Type B pancreatic cell (in vitro differentiated cells): ENCODE results near the gene FOXK1. TPM values are rescaled to one million over a fixed set of nuclear protein-coding genes. Genes with fewer than 3 reads are reported as not detected.
A peak's percentile ranks its signal among the peaks of the same experiment; 100 is the strongest.
"Not testable (repeated sequence)": the region's sequence is repeated elsewhere in the genome, so short reads cannot be mapped to it uniquely, and the experiment has no call there.

ENCODE experiments used
- DNase-seq: peaks from one replicate; pipeline ENCODE4 v3.0.0; 2021; ENCODE audit warnings: mixed read lengths; ENCODE audit not compliant: unreplicated experiment; ENCODE audit errors: extremely low spot score
- H3K27ac Mint-ChIP-seq: 2 replicates; pipeline ENCODE4 v1.8.0; 2021; ENCODE audit warnings: mild to moderate bottlenecking, mixed read lengths
- H3K27me3 Mint-ChIP-seq: 2 replicates; pipeline ENCODE4 v1.8.0; 2021; ENCODE audit warnings: mixed read lengths
- H3K36me3 Mint-ChIP-seq: 2 replicates; pipeline ENCODE4 v1.8.0; 2021; ENCODE audit warnings: mixed read lengths
- H3K4me1 Mint-ChIP-seq: one replicate; pipeline ENCODE4 v1.8.0; 2021; ENCODE audit warnings: mixed read lengths; ENCODE audit not compliant: unreplicated experiment
- H3K4me3 Mint-ChIP-seq: 2 replicates; pipeline ENCODE4 v1.8.0; 2021; ENCODE audit warnings: mild to moderate bottlenecking, mixed read lengths
- H3K9me3 Mint-ChIP-seq: 2 replicates; pipeline ENCODE4 v1.8.0; 2021; ENCODE audit warnings: mixed read lengths
- CTCF ChIP-seq: fragments of 200-600 bp; sonication (generic); conservative IDR thresholded peaks from 2 replicates; pipeline ENCODE4 v1.5.0; 2021; ENCODE audit warnings: antibody characterized with exemption, mild to moderate bottlenecking
- total RNA-seq: library from RNA; stranded (reverse); gene quantifications from 2 replicates; pipeline ENCODE4 v1.2.1, GENCODE V29; 2021; ENCODE audit warnings: low replicate concordance

Gene FOXK1
- total RNA-seq, 1 donor from 2014 or later: 55.1 TPM

- Mint-ChIP-seq H3K4me1 (peaks cover 4% of the 10 kb centered on the region), H3K36me3 (peaks cover 7% of the 10 kb centered on the region), H3K4me3 (no peak overlapping the region), H3K27me3 (no peaks in the 10 kb centered on the region), H3K9me3 (no peaks in the 10 kb centered on the region), H3K27ac (no peak overlapping the region)
- no peak for TF ChIP-seq CTCF
- no peak for DNase-seq
Observed at GRCh38 chr7:4792537-4793126, 110.5 kb downstream of the FOXK1 start.

DNA sequence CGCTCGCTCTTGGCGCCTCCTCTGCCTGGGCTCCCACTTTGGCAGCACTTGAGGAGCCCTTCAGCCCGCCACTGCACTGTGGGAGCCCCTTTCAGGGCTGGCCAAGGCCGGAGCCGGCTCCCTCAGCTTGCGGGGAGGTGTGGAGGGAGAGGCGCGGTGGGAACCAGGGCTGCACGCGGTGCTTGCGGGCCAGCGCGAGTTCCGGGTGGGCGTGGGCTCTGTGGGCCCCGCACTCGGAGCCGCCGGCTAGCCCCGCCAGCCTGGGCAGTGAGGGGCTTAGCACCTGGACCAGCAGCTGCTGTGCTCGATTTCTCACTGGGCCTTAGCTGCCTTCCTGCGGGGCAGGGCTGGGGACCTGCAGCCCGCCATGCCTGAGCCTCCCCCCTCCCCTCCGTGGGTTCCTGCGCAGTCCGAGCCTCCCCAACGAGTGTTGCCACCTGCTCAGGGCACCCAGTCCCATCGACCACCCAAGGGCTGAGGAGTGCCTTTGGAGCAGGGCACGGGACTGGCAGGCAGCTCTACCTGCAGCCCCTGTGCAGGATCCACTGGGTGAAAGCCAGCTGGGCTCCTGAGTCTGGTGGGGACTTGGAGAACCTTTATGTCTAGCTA lies 111.4 kb downstream of the FOXK1 start:
- not testable (repeated sequence) for DNase-seq, H3K36me3 Mint-ChIP-seq, H3K4me1 Mint-ChIP-seq, H3K27ac Mint-ChIP-seq, H3K9me3 Mint-ChIP-seq, H3K27me3 Mint-ChIP-seq, H3K4me3 Mint-ChIP-seq

- H3K36me3 Mint-ChIP-seq, H3K9me3 Mint-ChIP-seq, DNase-seq, H3K27me3 Mint-ChIP-seq, H3K4me3 Mint-ChIP-seq, H3K4me1 Mint-ChIP-seq: not testable (repeated sequence)
- peak overlapping the region; percentile 88 for H3K27ac Mint-ChIP-seq
Observed at GRCh38 chr7:4794171-4794570, 112.1 kb downstream of the FOXK1 start.

GRCh38 chr7:4794591-4795350 lies 112.7 kb downstream of the FOXK1 start:
- no peak for TF ChIP-seq CTCF
- Mint-ChIP-seq H3K4me1 (peaks cover 4% of the 10 kb centered on the region), H3K9me3 (no peaks in the 10 kb centered on the region), H3K27me3 (no peaks in the 10 kb centered on the region), H3K27ac (peak overlapping the region; percentile 88), H3K36me3 (peaks cover 7% of the 10 kb centered on the region), H3K4me3 (no peak overlapping the region)
- no peak for DNase-seq

- no peak overlapping the region for H3K27ac Mint-ChIP-seq
- no peaks in the 10 kb centered on the region for H3K9me3 Mint-ChIP-seq
- no peak for DNase-seq
- TF ChIP-seq CTCF: no peak
- no peaks in the 10 kb centered on the region for H3K27me3 Mint-ChIP-seq
- H3K4me1 Mint-ChIP-seq: peaks cover 4% of the 10 kb centered on the region
- H3K4me3 Mint-ChIP-seq: no peak overlapping the region
- H3K36me3 Mint-ChIP-seq: peaks cover 7% of the 10 kb centered on the region
Observed at GRCh38 chr7:4796453-4796852, 114.4 kb downstream of the FOXK1 start.

GRCh38 chr7:4797858-4798705 lies 116.0 kb downstream of the FOXK1 start:
- Mint-ChIP-seq H3K4me1 (peaks cover 4% of the 10 kb centered on the region), H3K27ac (no peak overlapping the region), H3K9me3 (no peaks in the 10 kb centered on the region), H3K27me3 (no peaks in the 10 kb centered on the region), H3K4me3 (no peak overlapping the region), H3K36me3 (peaks cover 7% of the 10 kb centered on the region)
- DNase-seq: no peak
- TF ChIP-seq CTCF: peak; percentile 97
